Left lung (tissue), 10 donors: ENCODE measurements around the gene EIF4G1. TPM values are rescaled to one million over a fixed set of nuclear protein-coding genes. Genes with fewer than 3 reads are reported as not detected.

ENCODE experiments used
- ATAC-seq: fragments of 200-7000 bp; cut with Tn5 transposase; one replicate; pipeline ENCODE4 v1.9.1; 2020; ENCODE audit warnings: moderate library complexity
- DNase-seq, 4 donors: peaks; one replicate each; pipeline ENCODE4 v3.0.0-alpha.2; 2013 to 2020
- H3K27ac ChIP-seq, 2 donors: fragments of 200-600 bp; sonication (generic) in 1 of 2; one replicate each; pipeline versions ENCODE4 v1.5.0 to v1.8.0; 2020 to 2021
- H3K27me3 ChIP-seq, 2 donors: fragments of 200-600 bp; sonication (generic) in 1 of 2; one replicate each; pipeline versions ENCODE4 v1.5.0 to v1.8.0; 2020 to 2021
- H3K36me3 ChIP-seq, 2 donors: fragments of 200-600 bp; sonication (generic) in 1 of 2; one replicate each; pipeline versions ENCODE4 v1.5.0 to v1.8.0; 2020 to 2021
- H3K4me1 ChIP-seq, 2 donors: fragments of 200-600 bp; one replicate each; pipeline ENCODE4 v1.8.0; 2021
- H3K4me3 ChIP-seq, 2 donors: fragments of 200-600 bp; sonication (generic) in 1 of 2; one replicate each; pipeline versions ENCODE4 v1.5.0 to v1.8.0; 2020 to 2021; ENCODE audit warnings: mild to moderate bottlenecking in 1 of 2
- H3K9me3 ChIP-seq, 2 donors: fragments of 200-600 bp; sonication (generic) in 1 of 2; one replicate each; pipeline versions ENCODE4 v1.5.0 to v1.8.0; 2020 to 2021
- CTCF ChIP-seq, 2 donors: fragments of 200-600 bp; sonication (generic) in 1 of 2; IDR thresholded peaks; one replicate each; pipeline versions ENCODE4 v1.5.0 to v1.8.0; 2021; ENCODE audit warnings: antibody characterized with exemption in 2 of 2
- intact Hi-C, 2 donors: fragments of 100-400 bp; cut with DNase I; formaldehyde crosslinking; loops; one replicate each; pipeline versions ENCODE4 v1.11.2 to v1.14.2; 2022
- polyA plus RNA-seq, 6 donors: library from polyadenylated mRNA; unstranded; fragments of 120-200 nt; gene quantifications; one replicate each; pipeline ENCODE4 v1.2.1, GENCODE V29; 2013; ENCODE audit not compliant: insufficient read length in 6 of 6
- total RNA-seq, 2 donors: library from RNA; stranded (reverse); fragmentation: NEBNext Ultra II Directional; extraction: Animal tissue kit (Norgen Biotek cat#: 25700); gene quantifications; one replicate each; pipeline ENCODE4 v1.2.1, GENCODE V29; 2021
- donor health status: DM: no; HTN: yes; CAD: no.
- donor health status: DM: no; HTN: no; CAD: no.

The EIF4G1 gene
- total and polyA plus RNA-seq, 8 donors, result 158 to 406 (median 203) TPM

- no peak for TF ChIP-seq CTCF (IDR thresholded peaks at IDR 0.05)
- intact Hi-C loops, result no loop called here
- H3K9me3 ChIP-seq, result no peaks in the 10 kb centered on the region
- H3K27me3 ChIP-seq, result no peaks in the 10 kb centered on the region
- no peak overlapping the region for H3K4me3 ChIP-seq
- no peak for ATAC-seq
- H3K27ac ChIP-seq, result peak overlapping the region; percentile 89 to 90
- H3K36me3 ChIP-seq, result peaks cover 18 to 58% of the 10 kb centered on the region in 2 donors
- H3K4me1 ChIP-seq, result peaks cover 19 to 65% of the 10 kb centered on the region in 2 donors
- DNase-seq, result peak in 1 of 4 donors; percentile 40
These were observed 20.2 kb downstream of the EIF4G1 start for GRCh38 chr3:184334470-184335158.

- peak overlapping the region; percentile 89 to 90 for H3K27ac ChIP-seq
- DNase-seq (no peak), ATAC-seq (peak; percentile 1)
- intact Hi-C loops, result no loop called here
- peaks cover 19 to 67% of the 10 kb centered on the region in 2 donors for H3K4me1 ChIP-seq
- H3K4me3 ChIP-seq, result peak overlapping the region in 1 of 2 donors; percentile 84
- peaks cover 18 to 52% of the 10 kb centered on the region in 2 donors for H3K36me3 ChIP-seq
- no peaks in the 10 kb centered on the region for H3K9me3 ChIP-seq
- no peaks in the 10 kb centered on the region for H3K27me3 ChIP-seq
- TF ChIP-seq CTCF (IDR thresholded peaks at IDR 0.05), result no peak
These were observed 20.9 kb downstream of the EIF4G1 start for GRCh38 chr3:184335291-184335660.

DNA sequence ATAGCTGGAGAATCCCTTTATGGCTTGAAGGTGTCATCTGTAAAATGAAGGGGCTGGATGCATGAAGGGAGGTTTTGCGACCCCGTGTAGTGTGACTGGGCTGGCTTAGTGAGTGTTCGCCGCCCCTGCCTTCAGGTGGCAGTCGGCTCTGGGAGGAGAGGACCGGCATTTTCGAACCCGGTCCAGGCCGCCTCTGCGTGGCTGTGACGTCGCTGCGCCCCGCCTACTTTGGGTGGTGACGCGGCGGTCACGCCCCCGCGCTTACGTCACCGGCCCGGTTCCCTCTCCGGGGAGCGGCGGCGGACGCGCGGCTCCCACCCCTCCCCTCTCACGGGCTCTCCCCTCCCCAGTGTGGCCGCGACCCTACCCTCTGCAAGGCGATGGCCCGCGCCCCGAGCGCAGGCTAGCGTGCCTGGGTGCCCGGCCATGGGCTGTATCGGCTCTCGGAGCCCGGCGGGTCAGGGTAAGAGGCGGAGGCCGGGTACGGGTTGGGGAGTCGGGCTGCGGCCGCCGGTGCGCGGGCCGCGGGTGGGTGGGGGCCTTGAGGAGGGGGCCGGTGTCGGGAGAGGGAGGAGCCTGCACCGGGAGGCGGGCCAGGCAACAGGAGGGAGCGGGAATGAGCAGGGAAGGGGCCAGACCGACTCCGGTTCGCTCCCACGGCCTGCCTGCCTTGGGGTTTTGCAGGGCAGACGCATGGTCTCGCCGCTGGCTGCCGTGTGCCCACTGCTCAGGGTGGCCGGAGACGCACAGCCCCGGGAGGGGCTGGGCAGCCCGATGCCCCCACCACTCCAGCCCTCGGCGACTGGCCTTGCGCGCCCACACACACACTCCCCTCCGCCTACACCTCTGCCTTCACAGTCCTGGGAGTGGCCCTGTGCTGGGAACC, 21.5 kb downstream of the EIF4G1 start:
- H3K36me3 ChIP-seq, result peaks cover 16 to 45% of the 10 kb centered on the region in 2 donors
- H3K4me3 ChIP-seq, result peak overlapping the region; percentile 78 to 84
- peak overlapping the region; percentile 89 to 90 for H3K27ac ChIP-seq
- DNase-seq, result peak; percentile 80 to 96 (median 90)
- intact Hi-C loops, result no loop called here
- no peak for TF ChIP-seq CTCF (IDR thresholded peaks at IDR 0.05)
- no peaks in the 10 kb centered on the region for H3K9me3 ChIP-seq
- H3K27me3 ChIP-seq, result no peaks in the 10 kb centered on the region
- peaks cover 19 to 74% of the 10 kb centered on the region in 2 donors for H3K4me1 ChIP-seq
- ATAC-seq, result peak; percentile 81

DNA sequence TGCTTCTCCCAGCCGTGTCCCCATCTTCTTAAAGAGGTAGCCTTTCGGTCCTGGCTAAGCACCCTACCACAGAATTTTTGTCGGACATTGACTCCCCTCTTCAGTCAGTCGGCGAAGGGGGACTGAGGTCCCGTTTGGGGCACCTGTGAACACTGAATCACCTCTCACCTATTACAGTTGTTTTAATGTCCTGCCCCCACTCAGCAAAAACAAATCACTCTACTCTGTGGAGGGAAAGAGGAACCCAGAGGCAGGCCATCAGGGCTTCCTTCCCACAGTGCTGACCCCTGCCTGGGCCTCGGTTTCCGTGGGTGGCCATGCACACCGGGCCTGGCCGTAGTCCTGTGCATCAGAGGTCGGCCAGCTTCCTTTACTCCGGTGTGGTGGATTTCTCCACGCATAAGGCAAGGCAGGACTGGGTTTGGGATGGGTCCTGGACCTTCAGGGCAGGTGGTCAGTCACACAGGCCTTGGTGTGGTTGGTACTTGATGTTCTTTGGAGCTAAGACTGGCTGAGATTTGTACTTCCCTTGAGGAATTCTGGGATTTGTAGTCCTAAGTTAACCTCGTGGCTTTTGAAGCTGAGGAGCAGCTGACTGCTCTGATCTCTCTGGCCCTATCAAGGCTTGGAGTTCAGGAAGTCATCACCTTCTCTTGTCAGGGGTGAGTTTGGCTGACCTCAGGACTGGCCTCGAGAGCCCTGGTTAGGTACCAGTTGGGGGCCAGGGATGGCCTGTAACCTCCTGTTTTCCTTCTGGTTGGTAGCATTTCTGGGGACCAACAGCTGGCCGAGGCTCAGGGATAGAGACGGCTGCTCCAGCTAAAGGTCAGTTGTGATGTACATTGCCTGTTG, 22.4 kb downstream of the EIF4G1 start:
- peaks cover 19 to 75% of the 10 kb centered on the region in 2 donors for H3K4me1 ChIP-seq
- H3K4me3 ChIP-seq, result peak overlapping the region; percentile 78 to 84
- no peak for TF ChIP-seq CTCF (IDR thresholded peaks at IDR 0.05)
- H3K27ac ChIP-seq, result peak overlapping the region; percentile 89 to 90
- H3K9me3 ChIP-seq, result no peaks in the 10 kb centered on the region
- H3K36me3 ChIP-seq, result peaks cover 11 to 41% of the 10 kb centered on the region in 2 donors
- ATAC-seq (peak; percentile 14), DNase-seq (peak in 2 of 4 donors; percentile 39 to 72)
- H3K27me3 ChIP-seq, result no peaks in the 10 kb centered on the region
- intact Hi-C loops, result no loop called here
